ENCODE results near the gene ADGRG2.

GRCh38 chrX:19100586-19100985 lies 21.7 kb downstream of the ADGRG2 start:
- no peak for TF ChIP-seq CTCF (IDR thresholded peaks at IDR 0.05; ENCODE audit: poor library complexity)
- TF ChIP-seq EZH2 (IDR thresholded peaks at IDR 0.05; ENCODE audit: borderline replicate concordance), result no peak
